GM21717 (cell line): ENCODE results near the gene CACNB4.
A peak's percentile ranks its signal among the peaks of the same experiment; 100 is the strongest.
"Not testable (repeated sequence)": the region's sequence is repeated elsewhere in the genome, so short reads cannot be mapped to it uniquely, and the experiment has no call there.

Experiments used
- ATAC-seq: cut with Tn5 transposase; IDR thresholded peaks from one replicate; pipeline ENCODE4 v1.9.1; 2021; ENCODE audit warnings: mild to moderate bottlenecking, moderate library complexity; ENCODE audit not compliant: unreplicated experiment

CACNB4 gene

GRCh38 chr2:152024477-152024876 lies 74.4 kb downstream of the CACNB4 start:
- ATAC-seq: no peak

DNA sequence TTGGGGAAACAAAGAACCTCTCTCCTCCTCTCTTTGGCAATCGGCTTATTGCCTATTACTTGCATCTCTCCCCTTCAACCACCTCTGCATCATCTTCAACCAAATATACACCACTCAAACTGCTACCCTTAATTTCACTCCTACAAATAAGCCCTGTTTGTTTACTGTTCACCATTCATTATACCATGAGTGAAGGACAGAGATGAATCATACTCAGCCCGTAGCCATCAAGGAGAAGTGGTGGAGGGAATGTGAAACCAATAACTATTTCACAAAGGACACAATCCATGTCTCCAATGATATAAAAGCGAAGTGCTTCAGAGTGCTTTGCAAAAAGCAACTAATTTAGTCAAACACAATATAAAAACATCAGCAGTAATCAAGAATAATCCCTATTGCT lies 76.8 kb downstream of the CACNB4 start:
- ATAC-seq: no peak

DNA sequence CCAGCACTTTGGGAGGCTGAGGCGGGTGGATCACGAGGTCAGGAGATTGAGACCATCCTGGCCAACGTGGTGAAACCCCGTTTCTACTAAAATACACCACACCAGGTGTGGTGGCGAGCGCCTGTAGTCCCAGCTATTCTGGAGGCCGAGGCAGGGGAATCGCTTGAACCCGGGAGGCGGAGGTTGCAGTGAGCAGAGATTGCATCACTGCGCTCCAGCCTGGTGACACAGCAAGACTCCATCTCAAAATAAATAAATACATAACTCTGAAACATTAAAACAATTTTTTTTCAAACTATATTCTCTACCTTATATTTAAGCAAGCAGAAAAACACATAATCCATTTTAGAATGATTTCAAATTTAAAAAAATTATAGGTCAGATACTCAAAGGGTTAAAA lies 77.8 kb downstream of the CACNB4 start:
- not testable (repeated sequence) for ATAC-seq

DNA sequence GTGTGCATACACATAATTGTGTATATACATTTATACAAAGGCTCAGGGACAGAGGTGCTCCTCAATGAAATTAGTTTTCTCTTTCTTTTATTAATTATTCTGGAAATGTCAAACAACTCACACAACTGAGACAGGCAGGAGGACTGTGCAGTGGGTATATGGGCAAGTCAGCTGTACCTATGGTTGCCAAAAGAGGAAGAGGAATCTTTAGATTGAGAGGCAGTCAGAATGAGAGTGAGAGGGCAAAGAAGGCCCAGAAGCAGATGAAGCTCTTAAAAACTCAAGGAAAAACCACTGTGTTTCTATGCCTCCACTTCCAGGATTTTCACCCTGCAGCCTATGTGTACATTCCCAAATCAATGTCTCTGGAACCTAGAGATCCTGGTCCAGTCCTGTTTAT lies 79.1 kb downstream of the CACNB4 start:
- no peak for ATAC-seq

GRCh38 chr2:152016181-152017120 lies 82.4 kb downstream of the CACNB4 start:
- no peak for ATAC-seq

GRCh38 chr2:152015552-152015951 lies 83.3 kb downstream of the CACNB4 start:
- ATAC-seq: no peak

- no peak for ATAC-seq
These were observed 86.1 kb downstream of the CACNB4 start for GRCh38 chr2:152012697-152013096.

GRCh38 chr2:152011724-152012123 lies 87.1 kb downstream of the CACNB4 start:
- no peak for ATAC-seq

DNA sequence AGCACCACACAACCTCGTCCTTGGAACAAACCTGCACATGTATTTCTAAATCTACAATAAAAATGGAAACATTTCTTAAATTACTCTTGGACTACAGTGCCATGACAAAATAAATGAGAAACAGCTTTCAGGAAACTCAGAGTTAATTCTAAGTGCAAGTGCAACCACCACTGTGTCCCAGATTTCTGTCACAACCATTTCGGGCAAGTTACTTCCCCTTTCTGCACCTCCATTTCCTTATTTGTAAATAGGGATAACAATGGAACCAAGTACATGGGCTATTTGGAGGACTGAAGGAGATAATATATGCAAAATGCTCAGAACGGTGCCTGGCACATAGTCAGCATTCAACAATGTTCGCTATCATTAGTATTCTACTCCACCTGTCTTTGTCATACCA lies 93.2 kb downstream of the CACNB4 start:
- ATAC-seq: no peak

DNA sequence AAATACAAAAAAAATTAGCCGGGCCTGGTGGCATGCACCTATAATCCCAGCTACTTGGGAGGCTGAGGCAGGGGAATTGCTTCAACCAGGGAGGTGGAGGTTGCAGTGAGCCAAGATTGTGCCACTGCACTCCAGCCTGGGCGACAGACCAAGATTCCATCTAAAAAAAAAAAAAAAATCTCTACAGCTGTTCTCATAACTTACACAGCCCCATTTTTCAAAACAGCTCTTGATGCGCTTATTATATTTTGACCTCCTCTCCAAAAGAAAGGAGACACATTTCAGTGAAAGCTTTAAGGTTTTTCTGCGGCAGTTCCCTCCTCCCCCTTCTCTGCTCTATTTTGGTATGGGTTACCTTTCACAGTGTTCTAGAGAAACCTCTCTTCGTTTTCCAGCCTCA lies 95.6 kb downstream of the CACNB4 start:
- ATAC-seq: not testable (repeated sequence)

DNA sequence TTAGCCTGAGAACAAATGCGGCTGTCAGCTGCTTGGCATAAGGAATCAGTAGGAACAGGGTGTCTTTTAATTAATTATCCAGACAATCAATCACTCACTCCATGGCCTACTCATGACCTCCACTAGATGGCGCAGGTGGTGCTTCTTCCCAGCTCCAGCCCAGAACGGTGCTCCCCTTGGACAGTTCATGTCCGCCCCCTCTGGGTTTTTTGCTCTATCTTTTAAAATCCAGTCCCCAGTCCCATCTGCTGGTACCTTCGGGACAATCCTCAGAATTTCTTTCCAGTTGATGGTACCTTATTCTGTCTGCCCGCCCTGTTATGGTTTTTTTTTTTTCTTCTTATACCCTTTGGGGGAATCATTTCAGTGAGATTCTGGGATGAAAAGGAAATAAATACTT lies 99.8 kb downstream of the CACNB4 start:
- ATAC-seq: peak; percentile 71

DNA sequence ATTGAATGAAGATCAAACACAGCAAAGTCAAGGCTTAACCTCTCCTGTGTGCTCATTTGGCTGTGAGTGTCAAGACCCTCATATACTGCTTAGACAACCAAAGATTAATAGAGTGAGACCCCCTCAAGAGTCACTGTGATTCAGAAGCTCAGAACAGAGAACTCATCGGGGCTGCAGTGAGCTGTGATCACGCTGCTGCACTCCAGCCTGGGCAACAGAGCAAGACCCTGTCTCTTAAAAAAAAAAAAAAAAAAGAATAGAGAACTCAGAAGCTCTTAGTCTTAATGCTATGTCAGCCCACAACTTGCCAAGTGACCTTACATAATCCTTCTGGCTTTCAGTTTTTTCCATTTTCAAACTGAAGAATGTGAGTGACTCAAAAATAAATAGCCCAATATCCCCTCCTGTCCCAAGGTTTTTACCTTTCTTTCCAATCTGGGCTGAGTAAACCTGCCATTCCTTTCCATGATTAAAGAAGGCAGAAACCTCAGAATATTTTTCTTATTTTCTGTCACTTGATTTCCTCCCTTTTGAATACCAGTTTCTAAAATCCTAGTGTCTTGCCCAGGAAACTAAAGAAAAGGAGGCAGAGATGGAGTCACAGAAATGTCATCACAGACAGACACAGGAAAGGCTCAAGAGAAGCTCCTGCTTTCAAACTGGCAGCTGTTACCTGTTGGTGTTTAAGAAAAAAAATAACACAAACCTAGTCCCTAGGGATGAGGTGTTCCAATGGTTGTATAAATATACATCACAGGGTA lies 102.4 kb downstream of the CACNB4 start:
- ATAC-seq: no peak

- ATAC-seq: no peak
These were observed 103.7 kb downstream of the CACNB4 start for GRCh38 chr2:151995161-151995557.

- not testable (repeated sequence) for ATAC-seq
These were observed 104.7 kb downstream of the CACNB4 start for GRCh38 chr2:151994178-151994577.

- ATAC-seq: no peak
These were observed 107.8 kb downstream of the CACNB4 start for GRCh38 chr2:151991010-151991409.

DNA sequence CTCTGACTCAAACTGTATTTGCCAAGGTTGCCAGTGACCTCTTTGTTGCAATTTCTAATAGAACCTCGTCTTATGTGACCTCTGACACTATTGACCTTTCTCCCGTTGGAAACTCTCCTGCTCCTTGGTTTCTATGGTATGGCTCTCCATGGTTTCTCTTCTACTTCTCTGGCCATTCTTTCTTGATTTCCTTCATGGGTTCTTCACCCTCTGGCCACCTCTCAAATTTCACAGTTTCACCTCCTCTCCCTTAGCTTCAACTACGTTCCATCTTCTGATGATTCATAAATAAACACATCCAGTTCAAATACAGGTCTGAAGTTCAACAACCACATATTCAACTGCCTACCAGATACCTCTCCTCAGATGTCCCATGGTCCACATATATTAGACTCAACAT lies 109.5 kb downstream of the CACNB4 start:
- no peak for ATAC-seq

DNA sequence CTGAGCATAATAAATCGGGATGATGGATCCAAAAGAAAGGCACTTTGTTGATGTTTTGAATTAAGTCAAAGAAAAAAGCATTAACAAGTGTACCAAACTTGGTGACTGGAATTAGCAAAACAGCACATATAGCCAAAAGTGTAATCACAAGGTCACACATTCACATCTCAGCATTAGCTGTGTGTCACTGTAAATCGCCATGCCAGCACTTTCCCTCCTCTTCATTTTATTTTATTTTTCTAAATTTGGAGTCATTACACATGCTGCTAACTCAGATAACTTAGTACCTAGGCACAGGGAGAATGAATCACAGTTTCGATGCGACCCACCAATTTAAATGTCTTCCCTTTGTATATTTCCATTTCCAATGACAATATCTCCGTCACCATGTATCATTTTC lies 111.4 kb downstream of the CACNB4 start:
- ATAC-seq: no peak

DNA sequence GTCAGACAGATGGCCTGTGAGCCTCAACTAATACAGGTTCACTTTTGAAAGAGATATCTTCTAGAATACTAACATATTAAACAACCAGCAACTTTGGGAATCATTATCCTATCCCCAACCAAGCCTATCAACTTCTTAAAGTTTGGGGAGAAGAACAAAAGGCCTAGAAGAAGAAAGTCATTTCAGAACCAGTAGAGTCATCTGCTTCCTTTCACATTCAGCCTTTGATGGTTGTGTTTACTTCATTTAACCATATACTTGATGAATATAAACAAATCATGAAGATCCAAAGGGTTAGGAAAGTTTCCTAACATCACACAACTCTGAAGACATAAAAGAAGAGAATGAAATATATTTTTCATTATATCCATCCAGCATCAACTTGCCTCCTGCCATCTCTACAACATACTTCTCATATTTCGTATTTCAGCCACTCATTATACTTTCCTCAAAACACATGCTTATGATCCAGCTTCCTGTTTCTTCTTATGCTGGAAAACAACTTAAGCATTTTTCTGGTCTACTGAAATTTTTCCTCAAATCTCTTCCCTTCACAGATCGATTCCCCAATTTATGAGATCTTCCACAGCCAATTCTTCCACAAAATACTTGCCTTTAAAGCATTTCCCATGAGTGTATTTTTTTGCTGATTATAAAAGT lies 114.3 kb downstream of the CACNB4 start:
- no peak for ATAC-seq

DNA sequence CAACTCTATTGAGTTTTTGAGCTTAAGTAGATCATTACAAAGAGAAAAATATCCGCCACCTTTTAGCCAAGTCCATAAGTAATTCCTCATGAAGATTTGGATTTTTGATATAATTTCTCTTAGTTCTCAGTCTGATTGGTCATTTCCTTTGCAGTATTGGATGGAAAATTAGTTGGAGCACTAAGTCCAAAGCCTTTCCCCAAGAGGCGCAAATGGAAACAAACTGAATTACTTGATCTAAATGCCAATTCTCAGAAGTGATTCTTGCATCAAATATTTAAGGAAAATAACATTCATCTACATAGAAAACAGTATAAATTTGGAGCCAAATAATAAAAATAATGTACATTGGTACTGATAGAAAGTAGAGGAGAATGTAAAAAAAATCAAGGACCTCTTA lies 115.6 kb downstream of the CACNB4 start:
- no peak for ATAC-seq

GRCh38 chr2:151981886-151982285 lies 117.0 kb downstream of the CACNB4 start:
- no peak for ATAC-seq

- ATAC-seq: no peak
These were observed 119.2 kb downstream of the CACNB4 start for GRCh38 chr2:151979694-151980093.
